VCaP (cell line): Measurements from ENCODE around the gene HIGD1A.
A peak's percentile ranks its signal among the peaks of the same experiment; 100 is the strongest.

Source experiments
- H3K27ac ChIP-seq: fragments of 450-650 bp; 2 replicates; pipeline ENCODE4 v1.5.1; 2017
- CTCF ChIP-seq: fragments of 450-650 bp; conservative IDR thresholded peaks from 2 replicates; pipeline ENCODE4 v1.5.1; 2017; ENCODE audit warnings: mild to moderate bottlenecking, moderate library complexity

Gene HIGD1A

DNA sequence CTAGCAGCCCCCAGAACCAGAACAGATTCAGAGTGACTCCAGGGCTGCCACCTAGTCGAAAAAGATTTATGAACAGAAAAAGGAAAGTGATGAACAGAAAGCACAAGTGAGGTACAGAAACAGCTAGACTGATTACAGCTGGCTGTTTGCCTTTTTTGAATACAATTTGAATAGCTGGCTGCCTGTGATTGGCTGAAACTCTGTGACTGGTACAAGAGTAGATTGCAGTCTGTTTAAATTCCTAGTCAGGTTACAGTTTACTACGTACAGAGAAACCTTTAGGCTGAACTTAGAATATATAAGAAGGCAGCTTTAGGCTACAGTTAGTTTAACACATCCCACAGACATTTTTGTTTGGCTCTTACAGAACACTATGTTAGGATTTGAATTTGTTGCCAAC lies 41.3 kb downstream of the HIGD1A start:
- no peak overlapping the region for H3K27ac ChIP-seq
- TF ChIP-seq CTCF, result no peak

DNA sequence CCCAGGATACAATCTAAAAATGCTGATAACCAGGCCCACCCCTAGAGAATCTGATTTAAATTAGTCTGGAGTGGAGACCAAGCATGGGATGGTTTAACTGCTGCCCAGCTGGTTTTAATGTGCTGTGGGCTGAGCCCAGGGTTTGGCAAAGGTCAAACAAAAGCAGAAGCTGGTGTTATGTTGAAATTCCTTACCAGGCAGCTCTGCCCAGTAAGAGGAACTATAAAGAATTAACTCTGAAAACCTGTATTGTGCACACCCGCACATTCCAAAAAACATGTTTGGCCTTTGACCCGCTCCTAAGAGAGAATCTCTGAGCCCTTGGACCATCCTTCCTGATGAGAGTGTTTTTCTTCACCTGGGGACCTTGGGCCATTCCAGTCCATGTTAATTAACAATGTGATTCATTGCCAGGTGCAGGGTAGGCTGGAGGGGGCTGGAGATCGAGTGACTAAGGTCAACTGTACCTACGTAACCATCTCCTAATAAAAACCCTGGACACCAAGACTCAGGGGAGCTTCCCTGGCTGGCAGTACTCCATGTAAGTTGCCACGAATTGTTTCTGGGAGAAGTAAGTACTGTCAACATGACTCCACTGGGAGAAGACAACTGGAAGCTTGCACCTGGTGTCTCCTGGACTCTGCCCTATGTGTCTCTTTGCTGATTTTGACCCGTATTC lies 42.1 kb downstream of the HIGD1A start:
- TF ChIP-seq CTCF, result no peak
- no peak overlapping the region for H3K27ac ChIP-seq

DNA sequence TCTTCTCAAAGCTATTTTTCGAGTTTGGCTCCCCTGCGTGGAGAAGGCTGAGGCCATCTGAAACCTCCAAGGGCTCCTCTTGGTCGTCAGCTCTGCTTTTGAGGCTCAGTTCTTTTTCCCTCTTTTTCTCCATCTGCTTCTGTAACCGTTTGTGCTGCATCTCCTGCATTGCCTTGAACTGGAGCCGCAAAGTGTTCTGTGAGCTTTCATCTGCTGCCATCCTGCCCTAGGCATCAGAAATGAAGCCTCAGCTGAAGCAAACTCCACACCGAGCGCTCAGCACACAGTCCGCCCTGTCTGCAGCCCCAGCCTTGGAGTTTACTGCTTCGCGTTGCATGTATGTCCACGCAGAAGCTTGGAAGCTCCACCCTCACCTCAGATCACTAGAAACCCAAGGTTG lies 46.2 kb downstream of the HIGD1A start:
- TF ChIP-seq CTCF, result no peak
- H3K27ac ChIP-seq, result no peak overlapping the region

DNA sequence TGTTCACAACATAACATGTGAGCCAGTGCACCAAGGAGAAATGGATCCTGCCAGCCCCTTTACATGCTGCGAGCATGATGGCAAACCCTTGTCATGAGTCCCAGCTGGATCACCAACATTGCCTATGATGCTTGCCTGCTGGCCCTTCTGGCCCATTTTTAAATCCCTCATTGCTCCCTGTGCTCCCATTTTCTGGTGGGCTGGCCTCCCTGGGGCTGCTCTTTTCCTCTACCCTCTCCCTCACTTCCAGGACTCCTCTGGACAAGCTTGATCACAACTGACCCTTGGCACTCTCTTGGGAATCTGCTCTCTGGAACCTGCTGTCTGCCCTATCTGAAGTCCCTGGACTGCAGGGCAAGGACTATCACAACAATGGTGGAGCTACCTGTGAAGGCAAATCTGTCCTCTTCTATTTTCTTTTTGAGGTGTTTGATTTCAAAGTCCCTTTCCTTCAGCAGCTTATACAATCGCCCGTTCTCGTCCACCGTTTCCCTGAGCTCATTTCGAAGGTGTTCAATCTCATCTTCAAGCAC lies 47.5 kb downstream of the HIGD1A start:
- no peak for TF ChIP-seq CTCF
- no peak overlapping the region for H3K27ac ChIP-seq

- H3K27ac ChIP-seq, result no peak overlapping the region
- TF ChIP-seq CTCF, result peak; percentile 69
Measured at GRCh38 chr3:42755681-42756578, 48.4 kb downstream of the HIGD1A start.

GRCh38 chr3:42753757-42754156 lies 50.5 kb downstream of the HIGD1A start:
- no peak overlapping the region for H3K27ac ChIP-seq
- TF ChIP-seq CTCF, result no peak

DNA sequence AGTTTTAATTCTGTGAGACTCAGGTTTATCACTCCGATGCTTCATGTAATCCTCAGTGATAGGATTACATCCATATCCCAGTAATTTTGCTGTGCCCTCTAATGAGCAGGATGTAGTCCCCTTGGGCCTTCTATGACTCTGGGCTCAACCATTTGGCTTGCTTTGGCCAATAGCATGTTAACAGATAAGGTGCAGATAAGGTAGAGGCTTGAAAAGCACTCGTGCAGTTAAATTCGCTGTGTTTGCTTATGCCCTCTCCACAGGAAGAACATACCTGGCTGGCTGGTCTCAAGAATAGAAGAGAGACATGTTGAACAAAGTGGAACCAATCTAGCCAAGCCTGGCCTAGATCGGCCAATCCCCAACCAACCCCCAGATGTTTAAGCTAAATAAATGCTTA lies 51.3 kb downstream of the HIGD1A start:
- TF ChIP-seq CTCF, result no peak
- no peak overlapping the region for H3K27ac ChIP-seq
